ENCODE data around the gene TMUB2.

GRCh38 chr17:44177640-44178039, 9.1 kb upstream of the TMUB2 start:
- TF ChIP-seq, protein P1, sequence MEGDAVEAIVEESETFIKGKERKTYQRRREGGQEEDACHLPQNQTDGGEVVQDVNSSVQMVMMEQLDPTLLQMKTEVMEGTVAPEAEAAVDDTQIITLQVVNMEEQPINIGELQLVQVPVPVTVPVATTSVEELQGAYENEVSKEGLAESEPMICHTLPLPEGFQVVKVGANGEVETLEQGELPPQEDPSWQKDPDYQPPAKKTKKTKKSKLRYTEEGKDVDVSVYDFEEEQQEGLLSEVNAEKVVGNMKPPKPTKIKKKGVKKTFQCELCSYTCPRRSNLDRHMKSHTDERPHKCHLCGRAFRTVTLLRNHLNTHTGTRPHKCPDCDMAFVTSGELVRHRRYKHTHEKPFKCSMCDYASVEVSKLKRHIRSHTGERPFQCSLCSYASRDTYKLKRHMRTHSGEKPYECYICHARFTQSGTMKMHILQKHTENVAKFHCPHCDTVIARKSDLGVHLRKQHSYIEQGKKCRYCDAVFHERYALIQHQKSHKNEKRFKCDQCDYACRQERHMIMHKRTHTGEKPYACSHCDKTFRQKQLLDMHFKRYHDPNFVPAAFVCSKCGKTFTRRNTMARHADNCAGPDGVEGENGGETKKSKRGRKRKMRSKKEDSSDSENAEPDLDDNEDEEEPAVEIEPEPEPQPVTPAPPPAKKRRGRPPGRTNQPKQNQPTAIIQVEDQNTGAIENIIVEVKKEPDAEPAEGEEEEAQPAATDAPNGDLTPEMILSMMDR (IDR thresholded peaks at IDR 0.05): no peak
- TF ChIP-seq POLR2A (IDR thresholded peaks at IDR 0.05): no peak

Data from vagina (tissue), 2 donors.